A549 (cell line): ENCODE results near the gene LRFN2. TPM values are rescaled to one million over a fixed set of nuclear protein-coding genes. Genes with fewer than 3 reads are reported as not detected.

ENCODE experiments used
- ATAC-seq, 2 experiments: fragments of 200-7000 bp in 1 of 2; fragments of >200 bp in 1 of 2; cut with Nextera tagmentation in 1 of 2; cut with Tn5 transposase in 1 of 2; 3 replicates each; pipeline versions ENCODE4 v1.8.0 to v1.9.1; 2018 to 2020; ENCODE audit warnings: mild to moderate bottlenecking in 1 of 2, moderate library complexity in 1 of 2
- CTCF ChIA-PET: fragments of 300-600 bp; sonication (Branson Sonifier 250); formaldehyde crosslinking; extraction: SDS; loops from one replicate; lab custom pipeline; 2021; ENCODE audit warnings: antibody characterized with exemption, inconsistent platforms; lab: Yijun Ruan, JAX
- POLR2A ChIA-PET: fragments of 350-600 bp; formaldehyde crosslinking; extraction: SDS; loops from one replicate; lab custom pipeline; 2021; ENCODE audit warnings: antibody characterized with exemption, inconsistent platforms; lab: Yijun Ruan, JAX
- DNase-seq, 2 experiments: peaks; one replicate each; pipeline versions ENCODE4 v3.0.0 to v3.0.0-alpha.2; 2011 to 2016; ENCODE audit warnings: low read depth in 1 of 2, low spot score in 1 of 2
- FAIRE-seq: peaks from 2 replicates; lab custom pipeline; 2011; peaks lifted over from hg19 to GRCh38; lab: Jason Lieb, UNC
- H3K27ac ChIP-seq, 2 experiments: fragments of >200 bp; sonication (Bioruptor Twin); formaldehyde crosslinking; 3 replicates each; pipeline ENCODE4 v1.5.1; 2016 to 2017
- H3K4me1 ChIP-seq: fragments of >200 bp; sonication (Bioruptor Twin); formaldehyde crosslinking; 3 replicates; pipeline ENCODE4 v1.6.1; 2016
- H3K4me2 ChIP-seq: fragments of >200 bp; sonication (Bioruptor Twin); formaldehyde crosslinking; 3 replicates; pipeline ENCODE4 v1.6.1; 2016
- H3K4me3 ChIP-seq: fragments of >200 bp; sonication (Bioruptor Twin); formaldehyde crosslinking; 3 replicates; pipeline ENCODE4 v1.5.1; 2016
- H3K9me3 ChIP-seq: fragments of >200 bp; sonication (Bioruptor Twin); formaldehyde crosslinking; 3 replicates; pipeline ENCODE4 v1.6.1; 2016
- ATOH8 ChIP-seq: fragments of 250-450 bp; sonication (Bioruptor Pico); IDR thresholded peaks from 2 replicates; pipeline ENCODE4 v1.5.0; 2020; ENCODE audit warnings: low read depth, mild to moderate bottlenecking, moderate library complexity
- BCL3 ChIP-seq: fragments of >200 bp; sonication (Bioruptor Twin); formaldehyde crosslinking; IDR thresholded peaks from 3 replicates; pipeline ENCODE4 v1.6.1; 2016
- BHLHE40 ChIP-seq: IDR thresholded peaks from 2 replicates; pipeline ENCODE4 v1.6.1; 2012; ENCODE audit warnings: low read depth, low read length, inconsistent platforms
- CBX2 ChIP-seq: fragments of 200-600 bp; sonication (generic); IDR thresholded peaks from 2 replicates; pipeline ENCODE4 v1.6.1; 2016; ENCODE audit warnings: low read depth, mild to moderate bottlenecking, borderline replicate concordance
- CHD2 ChIP-seq: fragments of 150-350 bp; IDR thresholded peaks from 2 replicates; pipeline ENCODE4 v1.6.1; 2014; ENCODE audit warnings: low read length; ENCODE audit not compliant: partially characterized antibody
- CHD4 ChIP-seq: fragments of 200-600 bp; sonication (generic); IDR thresholded peaks from 2 replicates; pipeline ENCODE4 v1.6.1; 2016; ENCODE audit warnings: antibody characterized with exemption, mild to moderate bottlenecking, borderline replicate concordance
- E2F6 ChIP-seq: IDR thresholded peaks from 2 replicates; pipeline ENCODE4 v1.6.1; 2012; ENCODE audit warnings: low read depth, borderline replicate concordance
- FOXS1 ChIP-seq: fragments of 250-450 bp; sonication (Bioruptor Pico); IDR thresholded peaks from 2 replicates; pipeline ENCODE4 v1.5.0; 2020; ENCODE audit warnings: mild to moderate bottlenecking, moderate library complexity
- HDAC2 ChIP-seq: fragments of 200-600 bp; sonication (generic); IDR thresholded peaks from 2 replicates; pipeline ENCODE4 v1.6.1; 2016
- HEYL ChIP-seq: fragments of 250-450 bp; sonication (Bioruptor Pico); IDR thresholded peaks from 2 replicates; pipeline ENCODE4 v1.8.0; 2021; ENCODE audit warnings: mild to moderate bottlenecking, moderate library complexity
- MYC ChIP-seq: IDR thresholded peaks from 2 replicates; pipeline ENCODE4 v1.6.1; 2012; ENCODE audit warnings: mild to moderate bottlenecking, inconsistent platforms, low read length, improper control_type of control experiment, borderline replicate concordance
- NFE2L2 ChIP-seq: fragments of 150-350 bp; conservative IDR thresholded peaks from 2 replicates; pipeline ENCODE4 v1.6.1; 2014; ENCODE audit warnings: low read length
- NR3C1 ChIP-seq: fragments of >200 bp; sonication (Bioruptor Twin); formaldehyde crosslinking; IDR thresholded peaks from 3 replicates; pipeline ENCODE4 v1.6.1; 2017
- RAD21 ChIP-seq, 2 experiments: fragments of >200 bp in 1 of 2; sonication (Bioruptor Twin) in 1 of 2; formaldehyde crosslinking in 1 of 2; IDR thresholded peaks in 1 of 2; conservative IDR thresholded peaks in 1 of 2; 2 replicates in 1 of 2; 3 replicates in 1 of 2; pipeline ENCODE4 v1.6.1; 2012 to 2018; ENCODE audit warnings: inconsistent platforms in 1 of 2
- RNF2 ChIP-seq: fragments of 200-600 bp; sonication (generic); IDR thresholded peaks from 2 replicates; pipeline ENCODE4 v1.6.1; 2016; ENCODE audit warnings: low read depth, mild to moderate bottlenecking, antibody characterized with exemption, moderate library complexity, borderline replicate concordance
- SMC3 ChIP-seq: fragments of >200 bp; sonication (Bioruptor Twin); formaldehyde crosslinking; IDR thresholded peaks from 3 replicates; pipeline ENCODE4 v1.6.1; 2018; ENCODE audit warnings: inconsistent platforms
- SREBF2 ChIP-seq: fragments of 450-650 bp; IDR thresholded peaks from 2 replicates; pipeline ENCODE4 v1.6.1; 2014; ENCODE audit warnings: mild to moderate bottlenecking, moderate library complexity
- TP53 ChIP-seq: fragments of 250-450 bp; sonication (Bioruptor Pico); IDR thresholded peaks from 2 replicates; pipeline ENCODE4 v1.5.0; 2021; ENCODE audit warnings: mild to moderate bottlenecking, moderate library complexity
- WGBS: methylation state at CpG from one replicate; pipeline ENCODE4 v1.1.6; 2017; ENCODE audit errors: missing lambda C conversion rate; 5-methylcytosine and 5-hydroxymethylcytosine counted together
- polyA plus RNA-seq, 4 experiments: library from polyadenylated mRNA; depleted of rRNA in 3 of 4; stranded (reverse); fragments of >200 nt; fragmentation: RNase III in 1 of 4; extraction: RNeasy Plus Mini Kit Qiagen cat#74134 plus additional on column Dnase treatment in 1 of 4; gene quantifications; 2 replicates in 3 of 4; 3 replicates in 1 of 4; pipeline ENCODE4 v1.2.3, GENCODE V29; 2011 to 2017
- TF ChIP-seq, protein P1 (sequence below): fragments of 250-450 bp; sonication (Bioruptor Pico); IDR thresholded peaks from 2 replicates; pipeline ENCODE4 v1.5.0; 2021; ENCODE audit warnings: mild to moderate bottlenecking, moderate library complexity, borderline replicate concordance

LRFN2 gene
- polyA plus RNA-seq, 2 of the 4 experiments (the other 2 are of a cell fraction), result not detected

- POLR2A ChIA-PET, result no interaction called here
- Histone ChIP-seq H3K27ac (no peak overlapping the region), H3K4me2 (no peak overlapping the region), H3K4me1 (no peaks in the 10 kb centered on the region), H3K4me3 (no peak overlapping the region), H3K9me3 (no peaks in the 10 kb centered on the region)
- CTCF ChIA-PET, result no interaction called here
- FAIRE-seq (no peak), ATAC-seq (no peak), DNase-seq (no peak)
- TF ChIP-seq RAD21 (conservative IDR thresholded peaks at IDR 0.05 in 1 of 2, IDR thresholded peaks at IDR 0.05 in 1 of 2) (no peak), CBX2 (no peak), NFE2L2 (no peak), CHD2 (no peak), BCL3 (no peak), SMC3 (no peak), ATOH8 (CRISPR knock-in tag) (no peak), SREBF2 (no peak), HDAC2 (no peak), MYC (no peak), E2F6 (no peak), BHLHE40 (no peak), HEYL (CRISPR knock-in tag) (no peak), TP53 (CRISPR knock-in tag) (no peak), NR3C1 (no peak), CHD4 (no peak)
- TF ChIP-seq, protein P1, sequence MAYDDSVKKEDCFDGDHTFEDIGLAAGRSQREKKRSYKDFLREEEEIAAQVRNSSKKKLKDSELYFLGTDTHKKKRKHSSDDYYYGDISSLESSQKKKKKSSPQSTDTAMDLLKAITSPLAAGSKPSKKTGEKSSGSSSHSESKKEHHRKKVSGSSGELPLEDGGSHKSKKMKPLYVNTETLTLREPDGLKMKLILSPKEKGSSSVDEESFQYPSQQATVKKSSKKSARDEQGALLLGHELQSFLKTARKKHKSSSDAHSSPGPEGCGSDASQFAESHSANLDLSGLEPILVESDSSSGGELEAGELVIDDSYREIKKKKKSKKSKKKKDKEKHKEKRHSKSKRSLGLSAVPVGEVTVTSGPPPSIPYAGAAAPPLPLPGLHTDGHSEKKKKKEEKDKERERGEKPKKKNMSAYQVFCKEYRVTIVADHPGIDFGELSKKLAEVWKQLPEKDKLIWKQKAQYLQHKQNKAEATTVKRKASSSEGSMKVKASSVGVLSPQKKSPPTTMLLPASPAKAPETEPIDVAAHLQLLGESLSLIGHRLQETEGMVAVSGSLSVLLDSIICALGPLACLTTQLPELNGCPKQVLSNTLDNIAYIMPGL (CRISPR knock-in tag), result no peak
- 68% methylated on average over 20 of the region's 21 CpGs for WGBS
Observed at GRCh38 chr6:40378071-40378724, 209.0 kb downstream of the LRFN2 start.

DNA sequence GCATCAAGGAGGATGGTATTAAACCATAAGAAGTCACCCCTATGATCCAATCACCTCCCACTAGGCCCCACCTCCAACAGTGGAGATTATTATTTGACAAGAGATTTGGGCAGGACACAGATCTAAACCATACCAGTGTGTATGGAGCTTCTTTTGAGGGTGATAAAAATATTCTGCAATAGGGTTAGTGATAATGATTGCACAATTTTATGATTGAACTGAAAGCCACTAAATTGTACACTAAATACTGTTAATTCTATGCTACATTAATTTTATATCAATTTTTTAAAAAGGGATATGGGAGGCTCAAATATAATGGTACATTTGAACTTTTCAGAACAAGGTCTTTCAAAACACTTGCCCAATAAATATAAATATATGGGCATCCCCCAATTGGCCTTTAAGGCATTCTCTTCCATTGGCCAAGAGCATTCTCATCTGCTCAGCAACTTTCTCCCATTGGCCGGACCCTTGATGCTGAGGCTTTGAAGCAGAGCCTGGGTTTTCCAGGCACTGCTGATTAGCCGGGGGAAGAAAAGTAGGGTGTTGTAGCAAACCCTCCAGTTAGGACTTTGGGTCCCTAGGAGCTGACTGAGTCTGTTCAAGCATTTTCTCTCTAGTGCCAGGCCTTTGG is 209.9 kb downstream of the LRFN2 start:
- CTCF ChIA-PET, result no interaction called here
- Histone ChIP-seq H3K9me3 (no peaks in the 10 kb centered on the region), H3K4me2 (no peak overlapping the region), H3K27ac (no peak overlapping the region), H3K4me1 (no peaks in the 10 kb centered on the region), H3K4me3 (no peak overlapping the region)
- ATAC-seq, result no peak
- TF ChIP-seq RNF2 (no peak), NFE2L2 (no peak), E2F6 (no peak), FOXS1 (CRISPR knock-in tag) (no peak)
- TF ChIP-seq, protein P1 (CRISPR knock-in tag), result no peak
- TF ChIP-seq, all 56 proteins: peak for 0
- FAIRE-seq (no peak), DNase-seq (no peak)
- POLR2A ChIA-PET, result no interaction called here
- 68% methylated on average over 2 of the region's 2 CpGs for WGBS
